ENCODE data around the gene AGMO. TPM values are rescaled to one million over a fixed set of nuclear protein-coding genes. Genes with fewer than 3 reads are reported as not detected.

The AGMO gene
- total and polyA plus RNA-seq, 2 donors = 0.37 to 0.57 TPM

DNA sequence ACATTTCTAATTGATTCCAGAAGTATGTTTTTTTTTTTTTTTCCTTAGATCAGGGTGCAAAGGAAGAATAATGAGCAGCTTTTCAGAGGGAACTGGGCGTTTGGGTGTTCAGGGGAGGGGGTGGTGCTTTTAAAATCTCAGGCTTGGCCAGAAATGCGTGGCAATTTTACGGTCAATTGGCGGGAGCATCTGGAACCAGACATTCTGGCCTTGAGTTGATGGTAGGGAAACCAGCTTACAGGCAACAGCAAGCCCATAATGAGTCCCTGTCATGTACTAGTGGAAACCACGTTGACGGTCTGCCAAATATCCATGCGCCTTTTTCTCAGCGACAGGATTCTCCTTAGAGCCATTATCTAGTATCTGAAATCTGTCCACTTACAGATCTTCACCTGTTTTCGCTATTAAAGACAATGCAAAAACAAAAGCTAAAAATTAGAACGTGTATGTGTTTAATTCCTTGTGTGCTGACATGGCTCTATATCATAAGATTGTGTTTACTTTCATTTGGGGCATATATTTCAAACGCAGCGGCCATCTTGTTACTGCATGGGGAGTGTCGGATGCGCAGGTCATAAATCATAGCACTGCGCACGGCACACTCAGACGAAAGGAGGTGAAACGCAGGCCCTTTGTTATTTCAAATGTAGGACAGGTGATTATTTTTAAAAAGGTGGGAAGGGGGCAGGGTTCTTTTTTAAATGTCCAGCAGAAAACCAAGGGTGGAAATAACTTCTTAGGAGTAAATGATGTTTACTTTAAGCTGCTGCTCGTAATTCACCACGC lies 209.2 kb downstream of the AGMO start:
- Histone ChIP-seq H3K4me3 (ENCODE audit: low read length in 2 of 2) (no peak overlapping the region), H3K27me3 (ENCODE audit: control insufficient read depth in 2 of 2, insufficient read depth in 1 of 2, low read length in 1 of 2) (no peaks in the 10 kb centered on the region), H3K27ac (ENCODE audit: low read depth in 1 of 2, low read length in 1 of 2) (no peak overlapping the region), H3K9me3 (ENCODE audit: control insufficient read depth in 2 of 2, insufficient read depth in 1 of 2, low read length in 1 of 2) (no peaks in the 10 kb centered on the region), H3K4me1 (ENCODE audit: control insufficient read depth in 2 of 2, insufficient read depth in 2 of 2, low read length in 2 of 2) (no peaks in the 10 kb centered on the region), H3K36me3 (ENCODE audit: control insufficient read depth in 2 of 2, insufficient read depth in 2 of 2, low read length in 1 of 2) (no peaks in the 10 kb centered on the region)
- DNase-seq (ENCODE audit: low read depth in 6 of 9, low spot score in 9 of 9) = no peak
- 94% methylated on average over 20 of the region's 20 CpGs for WGBS

DNA sequence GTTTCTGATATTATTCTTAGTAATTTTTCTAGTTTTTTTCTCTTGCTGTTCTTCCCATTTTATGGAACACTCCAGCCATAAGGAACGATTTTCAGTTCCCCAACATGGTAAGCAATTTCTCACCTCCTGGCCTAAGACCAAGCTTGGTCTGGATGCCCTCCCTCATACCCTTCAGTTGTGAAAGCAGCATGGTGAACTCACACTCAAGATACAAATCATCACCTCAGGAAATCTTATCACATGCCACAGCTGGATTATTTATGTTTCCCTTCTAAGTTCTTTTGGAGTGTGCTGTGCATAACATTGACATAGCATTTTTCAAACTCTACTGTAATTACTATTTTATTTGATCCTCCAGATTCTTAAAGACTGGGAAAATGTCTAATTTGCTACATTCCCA lies 216.6 kb downstream of the AGMO start:
- no peaks in the 10 kb centered on the region for H3K27me3 ChIP-seq (ENCODE audit: control insufficient read depth in 2 of 2, insufficient read depth in 1 of 2, low read length in 1 of 2)
- WGBS = 11% methylated on average over 1 of the region's 1 CpG

GRCh38 chr7:15341817-15342216 lies 220.0 kb downstream of the AGMO start:
- WGBS = 77% methylated on average over 4 of the region's 4 CpGs
- no peak overlapping the region for H3K4me3 ChIP-seq (ENCODE audit: low read length in 2 of 2)
- H3K36me3 ChIP-seq (ENCODE audit: control insufficient read depth in 2 of 2, insufficient read depth in 2 of 2, low read length in 1 of 2) = no peaks in the 10 kb centered on the region
- no peak overlapping the region for H3K27ac ChIP-seq (ENCODE audit: low read depth in 1 of 2, low read length in 1 of 2)
- peaks cover 0 to 7% of the 10 kb centered on the region in 2 donors for H3K9me3 ChIP-seq (ENCODE audit: control insufficient read depth in 2 of 2, insufficient read depth in 1 of 2, low read length in 1 of 2)
- H3K27me3 ChIP-seq (ENCODE audit: control insufficient read depth in 2 of 2, insufficient read depth in 1 of 2, low read length in 1 of 2) = no peaks in the 10 kb centered on the region
- no peaks in the 10 kb centered on the region for H3K4me1 ChIP-seq (ENCODE audit: control insufficient read depth in 2 of 2, insufficient read depth in 2 of 2, low read length in 2 of 2)
- DNase-seq (ENCODE audit: low read depth in 6 of 9, low spot score in 9 of 9) = no peak

More for the DNA sequence above, 216.6 kb downstream of the AGMO start:
- DNase-seq (ENCODE audit: low read depth in 6 of 9, low spot score in 9 of 9) = no peak
- Histone ChIP-seq H3K9me3 (ENCODE audit: control insufficient read depth in 2 of 2, insufficient read depth in 1 of 2, low read length in 1 of 2) (peaks cover 0 to 7% of the 10 kb centered on the region in 2 donors), H3K4me3 (ENCODE audit: low read length in 2 of 2) (no peak overlapping the region), H3K4me1 (ENCODE audit: control insufficient read depth in 2 of 2, insufficient read depth in 2 of 2, low read length in 2 of 2) (no peaks in the 10 kb centered on the region), H3K36me3 (ENCODE audit: control insufficient read depth in 2 of 2, insufficient read depth in 2 of 2, low read length in 1 of 2) (no peaks in the 10 kb centered on the region), H3K27ac (ENCODE audit: low read depth in 1 of 2, low read length in 1 of 2) (no peak overlapping the region)

GRCh38 chr7:15336146-15336545 lies 225.7 kb downstream of the AGMO start:
- no peak for DNase-seq (ENCODE audit: low read depth in 6 of 9, low spot score in 9 of 9)
- H3K36me3 ChIP-seq (ENCODE audit: control insufficient read depth in 2 of 2, insufficient read depth in 2 of 2, low read length in 1 of 2) = no peaks in the 10 kb centered on the region
- H3K4me1 ChIP-seq (ENCODE audit: control insufficient read depth in 2 of 2, insufficient read depth in 2 of 2, low read length in 2 of 2) = no peaks in the 10 kb centered on the region
- no peaks in the 10 kb centered on the region for H3K27me3 ChIP-seq (ENCODE audit: control insufficient read depth in 2 of 2, insufficient read depth in 1 of 2, low read length in 1 of 2)
- peaks cover 0 to 7% of the 10 kb centered on the region in 2 donors for H3K9me3 ChIP-seq (ENCODE audit: control insufficient read depth in 2 of 2, insufficient read depth in 1 of 2, low read length in 1 of 2)
- WGBS = 97% methylated on average over 1 of the region's 1 CpG
- H3K4me3 ChIP-seq (ENCODE audit: low read length in 2 of 2) = no peak overlapping the region
- H3K27ac ChIP-seq (ENCODE audit: low read depth in 1 of 2, low read length in 1 of 2) = no peak overlapping the region

DNA sequence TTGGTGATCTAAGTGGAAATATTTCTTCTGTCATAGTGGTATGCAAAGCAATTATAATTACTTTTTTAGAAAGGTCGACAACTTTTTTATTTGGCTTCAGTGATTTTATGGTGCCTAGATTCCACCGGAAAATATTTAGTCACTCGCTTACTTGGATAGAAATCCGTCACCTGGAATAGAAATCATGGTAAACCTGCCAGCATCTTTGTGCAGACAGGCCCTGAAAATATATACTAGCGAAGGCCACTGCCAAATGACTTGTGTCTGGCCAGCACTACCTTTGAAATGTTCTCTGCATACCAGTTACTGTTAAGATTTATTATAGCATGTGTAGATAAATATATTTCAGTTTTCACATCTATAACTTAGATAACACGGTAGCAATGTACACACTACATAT lies 226.4 kb downstream of the AGMO start:
- H3K36me3 ChIP-seq (ENCODE audit: control insufficient read depth in 2 of 2, insufficient read depth in 2 of 2, low read length in 1 of 2) = no peaks in the 10 kb centered on the region
- 92% methylated on average over 6 of the region's 6 CpGs for WGBS
- H3K4me3 ChIP-seq (ENCODE audit: low read length in 2 of 2) = no peak overlapping the region
- peaks cover 0 to 2% of the 10 kb centered on the region in 2 donors for H3K9me3 ChIP-seq (ENCODE audit: control insufficient read depth in 2 of 2, insufficient read depth in 1 of 2, low read length in 1 of 2)
- DNase-seq (ENCODE audit: low read depth in 6 of 9, low spot score in 9 of 9) = no peak
- H3K4me1 ChIP-seq (ENCODE audit: control insufficient read depth in 2 of 2, insufficient read depth in 2 of 2, low read length in 2 of 2) = no peaks in the 10 kb centered on the region
- H3K27ac ChIP-seq (ENCODE audit: low read depth in 1 of 2, low read length in 1 of 2) = no peak overlapping the region
- no peaks in the 10 kb centered on the region for H3K27me3 ChIP-seq (ENCODE audit: control insufficient read depth in 2 of 2, insufficient read depth in 1 of 2, low read length in 1 of 2)

DNA sequence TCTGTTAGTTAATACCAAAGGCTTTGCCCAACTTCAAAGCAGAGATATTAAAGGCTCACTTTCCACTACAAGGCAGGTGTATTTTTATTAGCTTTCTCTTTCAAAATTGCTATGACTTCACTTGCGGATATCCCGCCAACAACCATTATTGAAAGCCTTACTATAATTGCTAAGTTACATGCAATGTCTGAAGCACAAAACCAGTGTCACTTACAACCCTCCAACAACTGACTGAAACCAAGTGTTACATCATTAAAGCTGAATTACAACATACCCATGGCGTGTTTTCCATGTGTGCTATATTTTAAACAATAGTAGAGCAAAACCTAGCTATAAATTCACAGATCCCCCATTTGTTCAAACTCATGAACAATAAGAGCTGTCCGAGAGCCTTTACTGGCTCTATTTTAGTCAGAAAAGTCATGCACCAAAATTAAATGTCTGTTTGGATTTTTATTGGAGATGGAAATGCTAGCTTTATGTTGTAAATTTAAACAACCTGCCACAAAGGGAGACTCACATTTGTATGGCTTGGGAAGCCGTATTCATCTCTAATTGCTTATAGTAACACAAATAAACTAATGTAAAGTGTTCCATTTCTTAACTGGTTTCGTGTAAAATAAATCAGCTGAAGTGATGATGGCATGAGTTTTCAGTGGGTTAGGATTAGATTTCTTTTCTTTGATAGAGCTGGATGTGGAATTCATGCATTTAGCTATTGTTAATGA lies 227.1 kb downstream of the AGMO start:
- Histone ChIP-seq H3K27ac (ENCODE audit: low read depth in 1 of 2, low read length in 1 of 2) (no peak overlapping the region), H3K4me3 (ENCODE audit: low read length in 2 of 2) (no peak overlapping the region), H3K27me3 (ENCODE audit: control insufficient read depth in 2 of 2, insufficient read depth in 1 of 2, low read length in 1 of 2) (no peaks in the 10 kb centered on the region), H3K9me3 (ENCODE audit: control insufficient read depth in 2 of 2, insufficient read depth in 1 of 2, low read length in 1 of 2) (no peaks in the 10 kb centered on the region), H3K4me1 (ENCODE audit: control insufficient read depth in 2 of 2, insufficient read depth in 2 of 2, low read length in 2 of 2) (no peaks in the 10 kb centered on the region), H3K36me3 (ENCODE audit: control insufficient read depth in 2 of 2, insufficient read depth in 2 of 2, low read length in 1 of 2) (no peaks in the 10 kb centered on the region)
- 92% methylated on average over 6 of the region's 6 CpGs for WGBS
- DNase-seq (ENCODE audit: low read depth in 6 of 9, low spot score in 9 of 9) = no peak

- no peaks in the 10 kb centered on the region for H3K9me3 ChIP-seq (ENCODE audit: control insufficient read depth in 2 of 2, insufficient read depth in 1 of 2, low read length in 1 of 2)
- no peak overlapping the region for H3K27ac ChIP-seq (ENCODE audit: low read depth in 1 of 2, low read length in 1 of 2)
- 89% methylated on average over 2 of the region's 2 CpGs for WGBS
- DNase-seq (ENCODE audit: low read depth in 6 of 9, low spot score in 9 of 9) = no peak
- H3K4me1 ChIP-seq (ENCODE audit: control insufficient read depth in 2 of 2, insufficient read depth in 2 of 2, low read length in 2 of 2) = no peaks in the 10 kb centered on the region
- H3K4me3 ChIP-seq (ENCODE audit: low read length in 2 of 2) = no peak overlapping the region
- H3K36me3 ChIP-seq (ENCODE audit: control insufficient read depth in 2 of 2, insufficient read depth in 2 of 2, low read length in 1 of 2) = no peaks in the 10 kb centered on the region
- no peaks in the 10 kb centered on the region for H3K27me3 ChIP-seq (ENCODE audit: control insufficient read depth in 2 of 2, insufficient read depth in 1 of 2, low read length in 1 of 2)
Measured at GRCh38 chr7:15332956-15333355, 228.9 kb downstream of the AGMO start.

GRCh38 chr7:15330943-15331342 lies 230.9 kb downstream of the AGMO start:
- no peaks in the 10 kb centered on the region for H3K27me3 ChIP-seq (ENCODE audit: control insufficient read depth in 2 of 2, insufficient read depth in 1 of 2, low read length in 1 of 2)
- 91% methylated on average over 2 of the region's 2 CpGs for WGBS
- no peak overlapping the region for H3K4me3 ChIP-seq (ENCODE audit: low read length in 2 of 2)
- H3K4me1 ChIP-seq (ENCODE audit: control insufficient read depth in 2 of 2, insufficient read depth in 2 of 2, low read length in 2 of 2) = no peaks in the 10 kb centered on the region
- no peak for DNase-seq (ENCODE audit: low read depth in 6 of 9, low spot score in 9 of 9)
- no peaks in the 10 kb centered on the region for H3K9me3 ChIP-seq (ENCODE audit: control insufficient read depth in 2 of 2, insufficient read depth in 1 of 2, low read length in 1 of 2)
- H3K36me3 ChIP-seq (ENCODE audit: control insufficient read depth in 2 of 2, insufficient read depth in 2 of 2, low read length in 1 of 2) = no peaks in the 10 kb centered on the region
- no peak overlapping the region for H3K27ac ChIP-seq (ENCODE audit: low read depth in 1 of 2, low read length in 1 of 2)

DNA sequence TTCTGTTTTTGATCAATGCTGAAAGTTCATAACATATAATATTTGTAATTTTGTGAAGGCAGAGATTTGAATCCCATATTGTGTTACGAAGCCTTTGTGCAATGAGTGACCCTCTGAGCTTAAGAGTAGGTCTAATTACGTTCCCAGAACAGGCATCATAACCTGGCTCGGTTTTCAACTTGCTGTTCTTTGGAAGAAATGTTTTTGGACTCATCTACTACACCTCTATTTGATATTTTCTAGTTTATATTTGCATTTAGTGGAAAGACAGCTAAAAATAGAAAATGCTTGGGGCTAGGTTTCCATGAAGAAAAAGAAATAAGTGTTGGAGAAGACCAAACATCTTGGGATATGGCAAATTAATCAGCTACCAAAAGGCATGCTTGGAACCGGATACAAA lies 234.8 kb downstream of the AGMO start:
- WGBS = 91% methylated on average over 4 of the region's 4 CpGs
- H3K9me3 ChIP-seq (ENCODE audit: control insufficient read depth in 2 of 2, insufficient read depth in 1 of 2, low read length in 1 of 2) = no peaks in the 10 kb centered on the region
- no peaks in the 10 kb centered on the region for H3K36me3 ChIP-seq (ENCODE audit: control insufficient read depth in 2 of 2, insufficient read depth in 2 of 2, low read length in 1 of 2)
- H3K4me3 ChIP-seq (ENCODE audit: low read length in 2 of 2) = no peak overlapping the region
- no peak overlapping the region for H3K27ac ChIP-seq (ENCODE audit: low read depth in 1 of 2, low read length in 1 of 2)
- H3K4me1 ChIP-seq (ENCODE audit: control insufficient read depth in 2 of 2, insufficient read depth in 2 of 2, low read length in 2 of 2) = no peaks in the 10 kb centered on the region
- no peak for DNase-seq (ENCODE audit: low read depth in 6 of 9, low spot score in 9 of 9)
- no peaks in the 10 kb centered on the region for H3K27me3 ChIP-seq (ENCODE audit: control insufficient read depth in 2 of 2, insufficient read depth in 1 of 2, low read length in 1 of 2)

Measured in thymus (tissue), 11 donors.